Panc1 (cell line): ENCODE measurements around the gene GAPVD1. TPM values are rescaled to one million over a fixed set of nuclear protein-coding genes. Genes with fewer than 3 reads are reported as not detected.

ENCODE experiments used
- ATAC-seq: fragments of 200-7000 bp; cut with Tn5 transposase; 2 replicates; pipeline ENCODE4 v1.9.1; 2020; ENCODE audit warnings: mild to moderate bottlenecking, moderate library complexity
- BruUV-seq: library from RNA; stranded (reverse); fragments of 400-500 nt; replicated peaks from 2 replicates; lab custom pipeline; 2021; lab: Mats Ljungman, UMichigan
- CTCF ChIA-PET: fragments of 300-600 bp; sonication (Branson Sonifier 250); formaldehyde crosslinking; loops from one replicate; lab custom pipeline; 2022; ENCODE audit warnings: antibody characterized with exemption; lab: Charles Lee
- POLR2A ChIA-PET: fragments of 300-600 bp; sonication (Branson Sonifier 250); formaldehyde crosslinking; loops from one replicate; lab custom pipeline; 2022; ENCODE audit warnings: antibody characterized with exemption; lab: Charles Lee
- DNase-seq: peaks from one replicate; pipeline ENCODE4 v3.0.0-alpha.2; 2010; ENCODE audit warnings: low read depth, low spot score
- H3K27ac ChIP-seq: 2 replicates; pipeline ENCODE4 v1.5.1; 2011; ENCODE audit warnings: mild to moderate bottlenecking, low read length, inconsistent platforms
- H3K27me3 ChIP-seq: fragments of 200-500 bp; sonication (Bioruptor generic); 2 replicates; pipeline ENCODE4 v1.6.0; 2014; ENCODE audit warnings: low read length, inconsistent platforms; ENCODE audit not compliant: control insufficient read depth, insufficient read depth
- H3K36me3 ChIP-seq: fragments of 200-500 bp; sonication (Bioruptor generic); 2 replicates; pipeline ENCODE4 v1.5.1; 2014; ENCODE audit warnings: inconsistent platforms, mild to moderate bottlenecking, low read length, moderate library complexity; ENCODE audit not compliant: control insufficient read depth, insufficient read depth
- H3K4me1 ChIP-seq: 2 replicates; pipeline ENCODE4 v1.5.1; 2011; ENCODE audit warnings: inconsistent platforms, mild to moderate bottlenecking, low read length, moderate library complexity; ENCODE audit not compliant: control insufficient read depth, insufficient read depth
- H3K4me3 ChIP-seq, 2 experiments: 2 replicates each; pipeline ENCODE4 v1.5.1; 2011 to 2012; ENCODE audit warnings: low read depth in 2 of 2, low read length in 2 of 2, mild to moderate bottlenecking in 2 of 2, inconsistent platforms in 1 of 2, moderate library complexity in 1 of 2
- H3K9me3 ChIP-seq: fragments of 200-500 bp; sonication (Bioruptor generic); 2 replicates; pipeline ENCODE4 v1.5.1; 2014; ENCODE audit warnings: low read depth, mild to moderate bottlenecking, inconsistent platforms, low read length, moderate library complexity; ENCODE audit not compliant: control insufficient read depth, insufficient read depth
- POLR2AphosphoS5 ChIP-seq: IDR thresholded peaks from 2 replicates; pipeline ENCODE4 v1.6.1; 2012; ENCODE audit warnings: mild to moderate bottlenecking, low read depth, low read length, moderate library complexity
- SIN3A ChIP-seq: IDR thresholded peaks from 2 replicates; pipeline ENCODE4 v1.6.1; 2012; ENCODE audit warnings: low read depth, mild to moderate bottlenecking, low read length, moderate library complexity, borderline replicate concordance; ENCODE audit not compliant: insufficient read depth
- TCF7L2 ChIP-seq: IDR thresholded peaks from 2 replicates; pipeline ENCODE4 v1.6.1; 2011; ENCODE audit warnings: mild to moderate bottlenecking, low read depth, low read length, inconsistent platforms
- in situ Hi-C: cut with HindIII; loops from 2 replicates; pipeline ENCODE4 v1.10.0; 2016; ENCODE audit warnings: low sequenced_read_pairs, low pct_unique_long_range_greater_than_20kb
- intact Hi-C: fragments of 100-400 bp; cut with micrococcal nuclease; formaldehyde crosslinking; loops from one replicate; pipeline ENCODE4 v1.10.0; 2022; ENCODE audit not compliant: unreplicated experiment
- total RNA-seq: library from RNA; stranded (reverse); gene quantifications from one replicate; pipeline ENCODE4 v1.2.1, GENCODE V29; 2021; ENCODE audit not compliant: unreplicated experiment
- TF ChIP-seq, protein P1 (sequence below), 2 experiments: IDR thresholded peaks; 2 replicates each; pipeline ENCODE4 v1.6.1; 2011 to 2012; ENCODE audit warnings: low read depth in 2 of 2, control low read depth in 1 of 2, low read length in 1 of 2, mild to moderate bottlenecking in 1 of 2, moderate library complexity in 1 of 2; ENCODE audit not compliant: insufficient read depth in 1 of 2
- TF ChIP-seq, protein P2 (sequence below): fragments of 450-650 bp; IDR thresholded peaks from 2 replicates; pipeline ENCODE4 v1.5.1; 2017; ENCODE audit warnings: mild to moderate bottlenecking

The GAPVD1 gene
- total RNA-seq, 1 experiment from 2014 or later = 48.6 TPM

DNA sequence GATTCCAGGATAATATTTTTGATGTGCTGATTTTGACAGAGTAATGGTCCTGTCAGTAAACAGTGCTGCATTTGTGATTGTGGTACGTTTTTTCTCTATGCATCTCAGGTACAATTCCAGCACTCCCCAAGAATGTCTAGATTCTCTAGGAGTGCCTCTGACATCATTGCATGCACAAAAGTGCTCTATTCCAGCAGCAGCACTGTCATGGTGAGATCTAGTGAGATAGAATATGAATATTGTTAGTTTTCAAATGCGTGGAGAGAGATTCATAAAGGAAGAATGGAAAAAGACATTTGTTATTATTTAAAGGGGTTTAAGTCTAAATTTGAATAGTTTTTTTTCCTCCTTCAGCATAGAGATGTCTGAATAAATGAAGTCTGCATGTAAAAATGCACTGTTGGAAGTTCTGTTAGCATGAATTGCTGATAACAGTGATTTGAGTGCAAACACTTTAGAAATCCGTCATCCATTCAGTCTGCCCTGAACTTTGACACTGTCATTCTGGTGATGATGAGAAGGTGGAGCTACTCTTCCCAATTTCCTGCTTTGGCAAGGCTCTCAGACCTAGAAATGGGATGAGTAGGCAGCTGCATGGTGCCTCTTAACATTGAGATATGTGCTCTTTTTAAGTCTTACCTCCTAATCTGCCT lies 84.6 kb downstream of the GAPVD1 start:
- ChIA-PET CTCF (no interaction called here), POLR2A (no interaction called here)
- DNase-seq = no peak

DNA sequence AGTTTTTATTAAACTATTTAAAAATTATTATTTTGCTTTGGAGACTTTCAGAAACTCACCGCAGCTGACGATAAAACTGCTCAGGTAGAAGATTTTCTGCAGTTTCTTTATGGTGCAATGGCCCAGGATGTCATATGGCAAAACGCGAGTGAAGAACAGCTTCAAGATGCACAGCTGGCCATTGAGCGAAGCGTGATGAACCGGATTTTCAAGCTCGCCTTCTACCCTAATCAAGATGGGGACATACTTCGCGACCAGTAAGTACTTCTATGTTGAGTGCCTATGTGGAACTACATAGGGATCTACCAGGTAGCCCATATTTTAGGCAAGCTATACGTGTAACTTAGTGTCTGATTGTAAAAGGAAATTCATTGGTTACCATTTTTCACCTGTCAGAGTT lies 94.0 kb downstream of the GAPVD1 start:
- Histone ChIP-seq H3K27ac (no peak overlapping the region), H3K9me3 (no peaks in the 10 kb centered on the region), H3K27me3 (no peaks in the 10 kb centered on the region), H3K4me3 (no peak overlapping the region), H3K4me1 (no peaks in the 10 kb centered on the region), H3K36me3 (peaks cover 8% of the 10 kb centered on the region)
- no TSS peak for BruUV-seq
- POLR2A ChIA-PET = interaction anchor here (0.6 kb wide), 1 partner anchor 62 kb away, joined by 3 read pairs; no protein-coding TSS in a partner anchor
- no peak for ATAC-seq
- no peak for TF ChIP-seq POLR2AphosphoS5
- CTCF ChIA-PET = no interaction called here
- no peak for DNase-seq
- intact Hi-C loops (no loop called here), in situ Hi-C loops (no loop called here)

More for the DNA sequence above, 84.6 kb downstream of the GAPVD1 start:
- no TSS peak for BruUV-seq
- in situ Hi-C loops = no loop called here
- intact Hi-C loops = no loop called here
- TF ChIP-seq SIN3A = no peak
- TF ChIP-seq, protein P1, sequence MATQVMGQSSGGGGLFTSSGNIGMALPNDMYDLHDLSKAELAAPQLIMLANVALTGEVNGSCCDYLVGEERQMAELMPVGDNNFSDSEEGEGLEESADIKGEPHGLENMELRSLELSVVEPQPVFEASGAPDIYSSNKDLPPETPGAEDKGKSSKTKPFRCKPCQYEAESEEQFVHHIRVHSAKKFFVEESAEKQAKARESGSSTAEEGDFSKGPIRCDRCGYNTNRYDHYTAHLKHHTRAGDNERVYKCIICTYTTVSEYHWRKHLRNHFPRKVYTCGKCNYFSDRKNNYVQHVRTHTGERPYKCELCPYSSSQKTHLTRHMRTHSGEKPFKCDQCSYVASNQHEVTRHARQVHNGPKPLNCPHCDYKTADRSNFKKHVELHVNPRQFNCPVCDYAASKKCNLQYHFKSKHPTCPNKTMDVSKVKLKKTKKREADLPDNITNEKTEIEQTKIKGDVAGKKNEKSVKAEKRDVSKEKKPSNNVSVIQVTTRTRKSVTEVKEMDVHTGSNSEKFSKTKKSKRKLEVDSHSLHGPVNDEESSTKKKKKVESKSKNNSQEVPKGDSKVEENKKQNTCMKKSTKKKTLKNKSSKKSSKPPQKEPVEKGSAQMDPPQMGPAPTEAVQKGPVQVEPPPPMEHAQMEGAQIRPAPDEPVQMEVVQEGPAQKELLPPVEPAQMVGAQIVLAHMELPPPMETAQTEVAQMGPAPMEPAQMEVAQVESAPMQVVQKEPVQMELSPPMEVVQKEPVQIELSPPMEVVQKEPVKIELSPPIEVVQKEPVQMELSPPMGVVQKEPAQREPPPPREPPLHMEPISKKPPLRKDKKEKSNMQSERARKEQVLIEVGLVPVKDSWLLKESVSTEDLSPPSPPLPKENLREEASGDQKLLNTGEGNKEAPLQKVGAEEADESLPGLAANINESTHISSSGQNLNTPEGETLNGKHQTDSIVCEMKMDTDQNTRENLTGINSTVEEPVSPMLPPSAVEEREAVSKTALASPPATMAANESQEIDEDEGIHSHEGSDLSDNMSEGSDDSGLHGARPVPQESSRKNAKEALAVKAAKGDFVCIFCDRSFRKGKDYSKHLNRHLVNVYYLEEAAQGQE (IDR thresholded peaks at IDR 0.05; ENCODE audit: insufficient read depth in 1 of 2, low read depth in 2 of 2, low read length in 1 of 2) = no peak
- Histone ChIP-seq H3K36me3 (peaks cover 14% of the 10 kb centered on the region), H3K27me3 (no peaks in the 10 kb centered on the region), H3K9me3 (no peaks in the 10 kb centered on the region), H3K4me1 (peaks cover 3% of the 10 kb centered on the region; the same call in 1 of the 2 replicates), H3K27ac (no peak overlapping the region), H3K4me3 (no peak overlapping the region)
- no peak for ATAC-seq

DNA sequence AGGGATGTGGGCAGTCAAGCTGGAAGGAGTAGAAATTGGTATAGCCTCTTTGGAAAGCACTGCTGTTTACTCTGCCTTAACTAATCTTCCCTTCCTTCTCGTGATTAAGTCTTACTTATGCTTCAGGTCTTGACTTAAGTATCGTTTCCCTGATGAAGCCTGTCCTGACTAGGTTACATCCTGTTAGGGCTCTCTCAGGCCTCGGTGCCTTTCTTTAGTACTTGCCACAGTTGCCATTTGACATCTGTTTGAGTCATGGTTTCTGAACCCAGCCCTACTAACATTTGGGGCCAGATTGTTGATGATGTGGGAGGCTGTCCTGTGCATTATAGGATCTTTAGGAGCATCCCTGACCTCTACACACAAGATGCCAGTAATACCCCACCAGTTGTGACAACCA lies 94.4 kb downstream of the GAPVD1 start:
- CTCF ChIA-PET = no interaction called here
- Histone ChIP-seq H3K9me3 (no peaks in the 10 kb centered on the region), H3K4me1 (no peaks in the 10 kb centered on the region), H3K27ac (no peak overlapping the region), H3K4me3 (no peak overlapping the region), H3K36me3 (peaks cover 5% of the 10 kb centered on the region), H3K27me3 (no peaks in the 10 kb centered on the region)
- no peak for TF ChIP-seq TCF7L2
- no peak for TF ChIP-seq POLR2AphosphoS5
- no peak for TF ChIP-seq SIN3A
- TF ChIP-seq, protein P2, sequence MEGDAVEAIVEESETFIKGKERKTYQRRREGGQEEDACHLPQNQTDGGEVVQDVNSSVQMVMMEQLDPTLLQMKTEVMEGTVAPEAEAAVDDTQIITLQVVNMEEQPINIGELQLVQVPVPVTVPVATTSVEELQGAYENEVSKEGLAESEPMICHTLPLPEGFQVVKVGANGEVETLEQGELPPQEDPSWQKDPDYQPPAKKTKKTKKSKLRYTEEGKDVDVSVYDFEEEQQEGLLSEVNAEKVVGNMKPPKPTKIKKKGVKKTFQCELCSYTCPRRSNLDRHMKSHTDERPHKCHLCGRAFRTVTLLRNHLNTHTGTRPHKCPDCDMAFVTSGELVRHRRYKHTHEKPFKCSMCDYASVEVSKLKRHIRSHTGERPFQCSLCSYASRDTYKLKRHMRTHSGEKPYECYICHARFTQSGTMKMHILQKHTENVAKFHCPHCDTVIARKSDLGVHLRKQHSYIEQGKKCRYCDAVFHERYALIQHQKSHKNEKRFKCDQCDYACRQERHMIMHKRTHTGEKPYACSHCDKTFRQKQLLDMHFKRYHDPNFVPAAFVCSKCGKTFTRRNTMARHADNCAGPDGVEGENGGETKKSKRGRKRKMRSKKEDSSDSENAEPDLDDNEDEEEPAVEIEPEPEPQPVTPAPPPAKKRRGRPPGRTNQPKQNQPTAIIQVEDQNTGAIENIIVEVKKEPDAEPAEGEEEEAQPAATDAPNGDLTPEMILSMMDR = no peak
- TF ChIP-seq, protein P1 (IDR thresholded peaks at IDR 0.05; ENCODE audit: insufficient read depth in 1 of 2, low read depth in 2 of 2, low read length in 1 of 2) = no peak
- ATAC-seq = no peak
- POLR2A ChIA-PET = no interaction called here
- no peak for DNase-seq
- in situ Hi-C loops = no loop called here
- intact Hi-C loops = no loop called here
- BruUV-seq = no TSS peak
